Measurements from ENCODE around the gene MAN1B1. TPM values are rescaled to one million over a fixed set of nuclear protein-coding genes. Genes with fewer than 3 reads are reported as not detected.

Gene MAN1B1
- total and polyA plus RNA-seq, 12 donors, result 16.9 to 71.4 (median 22.0) TPM

GRCh38 chr9:137088121-137088520 lies 1.3 kb downstream of the MAN1B1 start:
- no peak for TF ChIP-seq CTCF (IDR thresholded peaks at IDR 0.05)

GRCh38 chr9:137089232-137089947 lies 2.6 kb downstream of the MAN1B1 start:
- Histone ChIP-seq H3K4me1 (peaks cover 6 to 36% (median 24%) of the 10 kb centered on the region in 9 donors), H3K27me3 (no peaks in the 10 kb centered on the region), H3K9me3 (no peaks in the 10 kb centered on the region), H3K36me3 (peaks cover 0 to 61% (median 4%) of the 10 kb centered on the region in 9 donors), H3K4me3 (no peak overlapping the region), H3K27ac (no peak overlapping the region)
- no peak for TF ChIP-seq CTCF (IDR thresholded peaks at IDR 0.05)
- intact Hi-C loops (cut with DNase I), result no loop called here
- 79 to 82% methylated on average over 11 of the region's 11 CpGs for WGBS, 2 donors
- ATAC-seq (no peak), DNase-seq (no peak)

More at GRCh38 chr9:137088121-137088520, 1.3 kb downstream of the MAN1B1 start:
- no peak for ATAC-seq
- no peaks in the 10 kb centered on the region for H3K9me3 ChIP-seq
- intact Hi-C loops (cut with DNase I), result no loop called here
- H3K27me3 ChIP-seq, result no peaks in the 10 kb centered on the region
- peaks cover 0 to 56% (median 4%) of the 10 kb centered on the region in 9 donors for H3K36me3 ChIP-seq
- 87 to 88% methylated on average over 5 of the region's 5 CpGs for WGBS, 2 donors
- H3K4me1 ChIP-seq, result peaks cover 6 to 39% (median 24%) of the 10 kb centered on the region in 9 donors
- no peak overlapping the region for H3K27ac ChIP-seq
- DNase-seq, result no peak
- H3K4me3 ChIP-seq, result peak overlapping the region in 3 of 10 donors; percentile 82 to 91 (median 89)

GRCh38 chr9:137095664-137096517 lies 9.1 kb downstream of the MAN1B1 start:
- 80 to 86% methylated on average over 30 of the region's 30 CpGs for WGBS, 2 donors
- TF ChIP-seq CTCF (IDR thresholded peaks at IDR 0.05), result peak in 1 of 9 donors; percentile 40
- Histone ChIP-seq H3K9me3 (no peaks in the 10 kb centered on the region), H3K27me3 (no peaks in the 10 kb centered on the region), H3K27ac (peak overlapping the region in 1 of 10 donors; percentile 72), H3K4me1 (no peaks in the 10 kb centered on the region), H3K4me3 (peak overlapping the region in 1 of 10 donors; percentile 13), H3K36me3 (peaks cover 0 to 100% (median 28%) of the 10 kb centered on the region in 9 donors)
- DNase-seq (no peak), ATAC-seq (peak in 1 of 8 donors; percentile 32)
- intact Hi-C loops (cut with DNase I), result no loop called here

- peaks cover 0 to 100% (median 35%) of the 10 kb centered on the region in 9 donors for H3K36me3 ChIP-seq
- H3K4me3 ChIP-seq, result peak overlapping the region in 1 of 10 donors; percentile 13
- H3K4me1 ChIP-seq, result no peaks in the 10 kb centered on the region
- intact Hi-C loops (cut with DNase I), result no loop called here
- ATAC-seq (no peak), DNase-seq (no peak)
- no peak for TF ChIP-seq CTCF (IDR thresholded peaks at IDR 0.05)
- H3K27ac ChIP-seq, result peak overlapping the region in 1 of 10 donors; percentile 37
- no peaks in the 10 kb centered on the region for H3K9me3 ChIP-seq
- WGBS, 2 donors, result 94 to 95% methylated on average over 31 of the region's 31 CpGs
- H3K27me3 ChIP-seq, result no peaks in the 10 kb centered on the region
Observed at GRCh38 chr9:137096785-137097546, 10.2 kb downstream of the MAN1B1 start.

Measured in heart right ventricle (tissue), 16 donors.